Activated CD4-positive, alpha-beta T cell treated with anti-CD3 and anti-CD28 coated beads, Interleukin-2, amount 50 U/mL, for 4 hours (primary cell): ENCODE results near the gene IRS1.

ENCODE experiments used
- DNase-seq, 2 experiments: peaks; one replicate each; pipeline ENCODE4 v3.0.0-alpha.2; 2020

The IRS1 gene

DNA sequence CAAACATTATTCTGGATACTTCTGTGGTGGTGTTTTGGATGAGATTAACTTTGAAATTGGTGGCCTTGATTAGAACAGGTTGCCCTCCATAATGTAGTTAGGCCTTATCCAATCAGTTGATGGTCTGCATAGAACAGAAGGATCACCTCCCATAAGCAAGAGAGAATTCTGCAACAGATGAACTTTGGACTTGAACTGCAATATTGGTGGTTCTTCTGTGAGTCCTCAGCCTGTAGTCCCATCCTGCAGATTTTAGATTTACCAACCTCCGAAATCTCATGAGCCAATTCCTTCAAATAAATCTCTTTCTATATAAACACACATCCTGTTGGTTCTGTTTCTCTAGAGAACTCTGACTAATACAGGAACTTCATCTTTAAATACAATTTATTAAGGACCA, 81.9 kb downstream of the IRS1 start:
- no peak for DNase-seq

DNA sequence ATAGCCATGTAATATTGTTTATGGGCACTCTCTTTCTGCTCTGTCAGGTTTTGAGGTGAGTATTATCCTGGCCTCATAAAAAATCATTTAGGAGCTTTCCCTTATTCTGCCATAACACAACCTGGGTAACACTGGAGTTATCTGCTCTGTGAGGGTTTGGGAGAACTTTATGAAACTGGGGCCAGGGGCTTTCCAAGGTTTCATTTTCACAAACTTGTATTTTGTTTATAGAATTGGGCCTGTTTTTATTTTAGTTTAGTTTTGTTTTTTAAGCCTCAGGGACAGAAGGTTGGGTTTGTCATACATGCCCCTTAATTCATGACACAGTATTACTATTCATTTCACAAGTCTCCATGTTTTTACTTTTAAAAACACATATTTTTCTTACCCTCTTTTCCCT, 83.5 kb downstream of the IRS1 start:
- DNase-seq, result no peak

DNA sequence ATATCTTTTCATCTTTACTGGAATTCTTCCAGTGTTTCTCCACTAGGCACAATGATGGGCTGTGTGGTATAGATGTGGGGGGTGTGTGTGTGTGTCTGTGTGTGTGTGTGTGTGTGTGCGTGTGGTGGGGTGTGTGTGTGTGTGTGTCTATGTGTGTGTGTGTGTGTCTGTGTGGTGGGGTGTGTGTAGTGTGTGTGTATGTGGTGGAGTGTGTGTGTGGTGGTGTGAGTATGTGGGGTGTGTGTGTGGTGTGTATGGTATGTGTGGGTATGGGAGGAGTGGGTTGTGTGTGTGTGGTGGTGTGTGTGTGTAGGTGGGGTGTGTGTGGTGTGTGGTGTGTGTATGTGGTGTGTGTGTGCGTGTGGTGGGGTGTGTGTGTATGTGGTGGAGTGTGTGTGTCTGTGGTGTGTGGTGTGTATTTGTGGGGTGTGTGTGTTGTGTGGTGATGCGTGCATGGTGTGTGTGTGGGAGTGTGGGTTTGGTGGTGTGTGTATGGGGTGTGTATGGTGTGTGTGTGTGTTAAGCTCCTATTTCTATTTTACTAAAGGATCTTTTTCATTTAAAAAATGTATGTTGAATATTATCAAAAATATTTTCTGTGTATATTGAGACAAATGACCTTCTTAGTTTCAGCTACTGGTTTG, 84.2 kb downstream of the IRS1 start:
- no peak for DNase-seq

DNA sequence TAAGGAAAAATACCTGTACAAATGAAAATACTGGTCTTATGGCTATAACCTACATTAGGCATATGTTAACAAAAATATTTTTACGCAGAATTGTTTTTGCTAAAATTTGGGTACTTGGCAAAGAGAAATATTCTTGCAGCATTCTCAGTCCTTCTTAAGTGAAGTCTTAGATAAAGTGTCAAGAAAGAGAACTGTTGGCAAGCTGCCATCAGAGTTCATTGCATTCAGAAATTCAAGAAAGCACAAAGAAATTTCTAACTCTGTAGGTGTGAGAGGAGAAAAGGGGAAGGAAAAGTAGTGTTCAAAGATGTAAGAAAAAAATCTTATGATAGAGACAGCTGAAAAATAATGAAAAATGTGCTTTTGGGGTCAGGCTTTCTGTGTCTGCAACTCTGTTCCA, 86.7 kb downstream of the IRS1 start:
- DNase-seq, result no peak

DNA sequence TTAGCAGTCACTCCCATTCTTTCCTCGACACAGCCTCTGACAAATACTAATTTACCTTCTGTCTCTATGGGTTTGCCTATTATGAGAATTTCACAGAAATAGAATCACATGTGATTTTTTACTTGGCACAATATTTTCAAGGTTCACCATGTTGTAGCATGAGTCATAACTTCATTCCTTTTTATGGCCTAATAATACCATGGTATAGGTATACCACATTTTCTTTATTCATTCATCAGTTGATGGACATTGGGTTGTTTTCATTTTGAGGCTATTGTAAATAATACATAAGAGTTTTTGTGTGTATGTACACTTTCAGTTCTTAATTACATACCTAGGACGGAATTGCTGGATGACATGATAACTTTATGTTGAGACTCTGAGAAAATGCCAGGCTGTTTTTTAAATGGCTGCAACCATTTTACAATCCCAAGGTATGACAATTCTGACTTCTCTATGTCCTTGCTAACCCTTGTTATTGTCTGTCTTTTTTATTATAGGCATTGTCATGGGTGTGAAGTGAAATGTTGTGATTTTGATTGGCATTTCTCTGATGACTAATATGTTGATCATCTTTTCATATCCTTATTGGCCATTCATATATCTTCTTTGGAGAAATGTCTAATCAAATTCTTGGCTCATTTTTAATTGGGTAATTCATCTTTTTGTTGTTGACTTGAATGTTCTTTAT, 87.9 kb downstream of the IRS1 start:
- DNase-seq, result no peak

DNA sequence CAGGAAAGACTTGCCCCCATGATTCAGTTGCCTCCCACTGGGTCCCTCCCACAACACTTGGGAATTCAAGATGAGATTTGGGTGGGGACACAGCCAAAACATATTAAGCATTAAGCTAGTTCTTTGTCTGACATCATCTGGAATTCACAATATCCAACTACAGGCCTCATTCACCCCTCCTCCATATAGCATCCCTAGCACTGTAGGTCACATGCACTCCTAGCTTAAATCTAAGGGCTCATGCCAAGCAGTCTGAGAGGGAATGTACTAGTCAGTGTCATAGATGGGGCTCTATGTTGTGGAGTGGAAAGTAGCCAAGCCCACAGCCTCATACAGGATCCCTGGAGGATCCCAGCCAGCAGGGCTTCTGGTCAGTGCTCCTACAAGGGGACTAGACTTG, 92.1 kb downstream of the IRS1 start:
- DNase-seq, result no peak

DNA sequence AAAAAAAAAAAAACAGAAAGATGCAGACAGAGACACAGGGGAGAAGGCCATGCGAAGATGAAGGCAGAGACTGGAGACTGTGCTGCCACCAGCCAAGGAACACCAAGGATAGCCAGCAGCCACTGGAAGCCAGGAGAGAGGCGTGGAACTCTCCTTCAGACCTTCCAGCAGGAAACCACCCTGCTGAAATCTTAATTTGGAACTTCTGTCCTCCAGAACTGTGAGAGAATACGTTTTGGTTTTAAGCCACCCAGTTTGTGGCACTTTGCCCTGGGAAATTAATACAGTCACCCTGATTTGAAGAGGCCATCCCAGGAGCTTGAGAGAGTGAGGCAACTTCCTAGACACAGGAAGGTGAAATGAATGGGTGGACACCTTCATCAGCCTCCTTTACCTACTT, 93.7 kb downstream of the IRS1 start:
- no peak for DNase-seq

DNA sequence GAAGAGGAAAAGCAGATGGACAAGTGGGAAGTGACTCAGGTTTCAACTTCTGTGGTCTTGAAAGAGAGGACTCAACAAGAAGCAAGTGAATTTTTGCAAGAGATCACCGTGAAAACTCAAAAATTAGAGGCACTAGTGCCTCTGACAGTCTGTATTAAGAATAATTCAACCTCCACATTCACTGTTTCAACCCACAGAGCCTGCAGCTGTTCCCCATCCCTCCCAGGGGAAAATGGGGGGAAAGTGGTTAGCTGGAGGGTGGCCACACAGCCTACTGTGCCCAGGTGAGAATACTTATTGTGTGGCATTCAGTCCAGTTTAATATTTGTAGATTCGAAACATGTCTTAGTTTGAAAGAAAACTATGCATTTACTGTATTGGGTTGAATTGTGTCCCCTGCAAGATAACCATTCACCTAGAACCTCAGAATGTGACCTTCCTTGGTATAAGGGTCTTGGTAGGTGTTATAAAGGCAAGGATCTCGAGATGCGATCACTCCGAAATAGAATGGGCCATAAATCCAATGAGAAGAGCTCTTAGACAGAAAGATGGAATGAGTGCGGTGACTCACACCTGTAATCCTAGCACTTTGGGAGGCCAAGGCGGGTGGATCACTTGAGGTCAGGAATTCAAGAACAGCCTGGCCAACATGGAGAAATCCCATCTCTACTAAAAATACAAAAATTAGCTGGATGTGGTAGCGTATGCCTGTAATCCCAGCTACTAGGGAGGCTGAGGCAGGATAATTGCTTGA, 94.3 kb downstream of the IRS1 start:
- DNase-seq, result no peak

DNA sequence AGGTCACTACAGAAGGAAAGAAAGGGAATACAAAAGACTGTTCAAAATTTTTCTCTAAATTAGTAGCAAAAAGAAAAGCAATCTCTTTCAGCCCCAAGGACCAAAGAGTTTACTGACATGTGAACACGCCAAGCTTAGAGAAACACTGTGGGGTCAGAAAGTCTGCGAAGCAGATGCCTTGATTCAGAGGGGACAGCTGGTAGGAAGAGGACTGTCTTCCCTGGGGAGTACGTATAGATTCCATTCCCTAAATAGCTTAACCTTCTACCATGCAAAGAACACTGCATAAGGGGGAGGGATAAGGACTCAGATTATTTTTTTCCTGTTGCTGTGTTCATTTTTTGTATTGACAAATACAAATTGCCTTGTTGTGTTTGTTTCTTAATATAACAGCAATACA, 96.1 kb downstream of the IRS1 start:
- DNase-seq, result no peak

DNA sequence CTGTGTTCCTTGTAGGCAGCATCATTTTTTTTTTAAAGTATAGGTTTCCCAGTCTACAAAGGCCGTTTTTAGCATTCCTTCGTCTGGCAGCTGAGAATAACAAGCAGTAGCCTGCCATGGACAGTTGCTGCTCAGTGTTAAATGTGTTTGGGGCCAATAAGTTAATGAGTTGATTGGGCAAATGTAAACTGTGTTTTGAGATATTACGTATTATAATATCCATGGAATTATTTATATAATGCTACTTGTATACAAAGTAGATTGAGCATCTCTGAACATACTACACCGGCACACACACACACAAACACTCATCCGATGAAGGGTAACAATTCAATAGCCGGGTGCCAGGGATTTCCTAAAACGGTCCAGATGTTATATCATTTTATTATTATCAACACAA, 97.2 kb downstream of the IRS1 start:
- DNase-seq, result no peak

DNA sequence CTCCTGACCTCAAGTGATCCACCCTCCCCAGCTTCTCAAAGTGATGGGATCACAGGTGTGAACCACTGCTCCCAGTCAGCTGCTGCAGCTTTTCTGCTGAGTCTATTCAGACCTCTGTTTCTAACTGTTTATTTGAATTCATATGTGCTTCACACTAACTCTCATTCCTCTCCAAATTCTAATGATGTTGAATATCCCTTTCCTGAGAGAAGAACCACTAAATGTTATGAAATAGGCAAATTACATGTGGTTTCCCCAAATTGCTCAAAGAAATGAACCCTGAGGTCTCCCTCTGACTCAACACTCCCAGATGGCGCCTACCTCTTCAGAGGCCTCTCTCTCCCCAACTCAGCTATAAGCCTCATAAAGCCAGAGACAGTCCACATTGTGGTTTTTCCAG, 98.6 kb downstream of the IRS1 start:
- no peak for DNase-seq

DNA sequence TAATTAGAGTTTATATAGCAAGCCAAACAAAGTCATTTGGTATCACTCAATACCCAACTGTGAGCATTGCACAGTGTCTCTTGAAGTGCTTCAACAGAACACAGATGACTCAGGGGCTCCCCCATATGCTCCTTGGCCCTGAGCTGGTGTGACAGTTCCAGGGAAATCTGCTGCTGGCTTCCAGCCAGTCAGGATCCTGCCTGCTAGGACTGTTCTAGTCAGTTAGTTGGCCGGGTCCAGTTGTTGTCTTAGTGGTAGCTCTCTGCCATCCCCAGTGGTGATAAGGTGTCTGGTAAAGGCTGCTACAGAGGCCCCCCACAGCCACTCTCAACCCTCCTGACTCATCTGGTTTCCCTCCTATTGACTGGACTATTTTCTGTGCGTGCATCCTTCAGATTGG, 100.3 kb downstream of the IRS1 start:
- DNase-seq, result no peak

DNA sequence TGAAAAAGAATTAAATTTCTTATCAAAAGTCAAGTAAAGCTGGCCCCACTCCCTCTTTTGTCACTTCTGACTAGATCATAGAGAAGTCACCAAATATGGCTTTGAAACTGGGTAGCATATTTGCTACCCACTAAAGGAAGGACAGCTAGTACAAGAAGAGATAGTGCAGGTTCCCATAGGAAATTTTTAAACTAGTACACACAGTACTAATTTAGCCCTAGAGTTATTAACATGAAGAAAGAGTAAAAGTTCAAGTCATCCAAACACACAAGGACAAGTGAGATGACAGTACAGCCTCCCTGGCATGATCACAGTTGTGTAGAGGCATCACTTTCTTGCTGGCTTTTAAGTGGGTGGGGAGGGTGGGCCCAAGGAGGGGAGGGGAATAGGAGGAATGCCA, 100.9 kb downstream of the IRS1 start:
- no peak for DNase-seq

DNA sequence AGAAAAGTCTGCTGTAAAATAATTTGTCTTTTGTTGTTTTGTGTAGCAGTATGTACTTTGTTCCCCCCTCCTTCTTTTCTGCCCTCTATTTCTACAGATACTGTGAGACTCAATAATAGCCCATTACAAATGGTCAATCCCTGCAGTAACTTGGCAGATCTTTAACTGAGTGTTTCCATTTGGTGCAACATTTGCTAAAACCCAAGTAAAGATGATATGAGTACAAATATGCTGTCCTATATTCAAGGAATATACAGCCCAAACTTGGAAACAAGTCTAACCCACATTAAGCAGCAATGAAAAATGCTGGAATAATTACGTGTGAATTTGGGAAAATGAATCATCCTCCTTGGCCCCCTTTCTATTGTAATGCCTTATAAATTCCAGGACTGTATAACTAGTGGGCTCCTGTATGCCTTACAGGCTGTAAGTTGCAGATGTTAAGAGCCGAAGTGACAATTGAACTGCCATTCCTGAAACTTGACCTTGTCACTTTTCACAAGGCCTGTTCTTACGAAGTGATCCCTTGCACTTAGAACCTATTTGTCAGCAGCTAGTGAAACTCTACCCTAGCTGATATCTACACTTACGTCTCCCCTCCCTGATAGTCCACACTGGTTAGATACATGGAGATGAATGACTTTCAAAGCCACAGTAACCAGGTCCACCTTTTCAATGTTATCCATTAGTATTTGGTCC, 104.9 kb downstream of the IRS1 start:
- DNase-seq, result no peak

DNA sequence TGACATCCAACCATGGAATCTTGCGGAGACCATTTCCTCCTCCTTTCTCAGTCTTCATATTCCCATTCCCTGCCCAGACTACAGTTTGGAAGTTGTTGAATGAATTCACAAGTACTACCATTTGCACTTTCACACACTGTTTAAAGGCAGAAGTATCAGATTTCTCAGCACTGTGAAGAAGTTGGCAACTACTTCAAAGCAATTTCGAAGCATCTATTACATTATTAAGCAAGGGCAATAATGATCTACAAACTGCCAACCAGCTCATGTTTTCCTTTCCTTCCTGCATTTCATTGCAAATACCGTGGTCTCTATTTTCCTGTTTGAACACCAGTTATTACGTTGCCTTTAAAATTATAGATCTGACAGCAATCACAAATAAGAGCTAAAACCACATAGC, 105.5 kb downstream of the IRS1 start:
- no peak for DNase-seq

DNA sequence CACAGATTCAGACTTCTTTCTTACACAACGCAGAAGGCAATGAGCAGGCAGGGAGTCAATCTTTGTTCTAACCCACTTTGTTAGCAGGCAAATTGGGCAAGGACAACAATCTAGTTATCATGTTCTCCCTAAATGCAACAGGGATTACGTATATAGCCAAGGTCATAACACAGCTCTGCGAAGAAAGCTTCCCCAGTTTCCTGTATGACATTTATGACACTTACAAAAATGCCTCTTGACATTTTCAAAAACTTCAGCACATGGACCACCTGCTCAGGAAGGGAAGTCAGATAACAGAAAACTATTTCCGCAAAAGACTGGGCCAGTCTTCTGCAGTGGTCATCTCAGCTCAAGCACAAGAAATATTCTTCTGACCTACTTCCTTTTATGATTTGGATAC, 106.1 kb downstream of the IRS1 start:
- no peak for DNase-seq

DNA sequence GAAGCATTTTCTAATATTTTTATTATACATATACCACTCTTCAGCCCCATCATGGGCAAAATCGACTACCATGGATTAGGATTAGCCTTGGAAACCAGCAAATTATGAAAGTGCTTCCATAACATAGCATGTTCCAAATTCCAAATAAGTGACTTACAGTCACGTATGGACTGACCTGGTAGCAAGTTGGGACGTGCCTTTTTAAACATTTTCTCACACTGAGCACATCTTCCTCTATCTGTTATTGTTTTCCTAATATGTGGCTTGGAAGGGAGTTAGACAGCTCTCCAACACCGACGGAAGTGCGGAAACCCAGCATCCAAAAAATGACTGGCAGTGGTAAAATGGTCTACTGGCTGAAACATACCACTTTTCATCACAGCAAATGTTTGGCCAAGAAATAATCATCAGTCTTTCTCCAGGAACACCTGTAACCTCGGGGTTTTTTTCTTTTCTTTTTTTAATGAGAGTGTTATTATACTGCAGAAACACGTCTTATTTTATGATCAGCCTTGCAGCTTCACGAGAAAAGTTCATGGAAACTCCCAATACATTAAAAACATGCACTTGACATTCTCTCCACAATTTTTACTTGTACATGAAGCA, 107.0 kb downstream of the IRS1 start:
- DNase-seq, result no peak

DNA sequence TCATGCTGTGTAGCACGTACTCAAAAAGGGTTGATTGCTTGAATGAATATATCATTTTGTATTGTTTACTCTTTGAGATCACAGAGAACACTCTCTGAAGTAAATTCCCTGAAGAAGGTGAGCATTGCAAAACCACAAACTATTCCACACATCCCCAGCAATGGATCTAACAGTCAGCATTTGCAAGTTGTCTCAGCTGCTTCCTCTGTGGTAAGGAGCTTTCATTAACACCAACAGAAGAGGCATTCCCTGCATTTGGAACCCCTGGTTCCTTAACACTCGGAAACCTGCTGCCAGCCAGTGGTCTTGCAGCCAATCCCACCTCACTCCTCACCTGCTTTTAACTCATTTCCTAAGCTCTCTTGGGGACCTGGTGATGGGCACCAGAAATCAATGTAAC, 108.4 kb downstream of the IRS1 start:
- no peak for DNase-seq

DNA sequence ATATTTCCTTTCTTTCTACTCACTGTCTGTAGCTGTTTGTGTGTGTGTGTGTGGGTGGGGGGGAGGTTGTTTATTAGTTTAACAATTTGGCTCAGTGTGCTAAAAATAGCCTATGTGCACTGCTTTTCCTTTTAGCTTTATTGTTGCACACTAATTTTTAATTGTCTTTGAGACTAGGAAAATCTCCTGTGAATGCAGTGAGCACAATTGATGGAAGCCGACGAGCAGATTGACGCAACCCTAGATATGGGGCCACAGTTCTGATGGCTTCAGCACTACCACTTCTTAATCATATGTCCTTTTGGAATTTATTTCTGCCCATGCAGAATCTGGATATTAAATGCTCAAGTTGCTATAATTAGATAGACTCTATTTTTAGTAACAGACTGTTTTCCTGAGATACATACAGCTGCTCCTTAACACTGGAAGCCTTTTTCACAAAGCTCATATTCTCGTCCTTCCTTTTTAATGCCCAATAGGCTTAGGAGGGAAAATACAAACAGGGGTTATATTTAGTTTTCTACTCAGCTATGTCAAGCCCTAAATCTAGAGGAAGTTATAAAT, 109.1 kb downstream of the IRS1 start:
- no peak for DNase-seq

DNA sequence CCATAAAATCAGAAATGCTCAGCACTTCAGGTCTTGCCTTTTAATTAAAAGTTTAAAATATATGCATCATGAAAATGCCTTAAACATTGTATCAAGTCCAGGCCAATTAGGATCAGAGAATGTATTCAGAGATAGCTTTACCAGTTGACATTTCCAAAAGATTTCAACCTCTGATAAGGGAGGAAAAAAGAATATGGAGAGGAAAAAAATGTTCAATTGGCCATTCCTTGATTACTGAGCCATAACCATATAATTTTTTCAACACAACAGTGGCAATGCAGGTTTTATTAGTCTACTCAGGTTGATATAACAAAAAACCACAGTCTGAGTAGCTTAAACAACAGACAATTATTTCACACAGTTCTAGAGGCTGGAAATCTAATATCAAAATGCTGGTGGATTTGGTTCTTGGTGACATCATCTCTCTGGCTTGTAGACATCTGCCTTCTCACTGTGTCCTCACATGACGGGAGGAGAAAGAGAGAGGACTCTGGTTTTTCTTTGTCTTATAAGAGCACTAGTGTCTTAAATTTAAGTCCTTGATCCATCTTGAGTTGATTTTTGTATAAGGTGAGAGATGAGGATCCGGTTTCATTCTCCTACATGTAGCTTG, 111.9 kb downstream of the IRS1 start:
- DNase-seq, result no peak

DNA sequence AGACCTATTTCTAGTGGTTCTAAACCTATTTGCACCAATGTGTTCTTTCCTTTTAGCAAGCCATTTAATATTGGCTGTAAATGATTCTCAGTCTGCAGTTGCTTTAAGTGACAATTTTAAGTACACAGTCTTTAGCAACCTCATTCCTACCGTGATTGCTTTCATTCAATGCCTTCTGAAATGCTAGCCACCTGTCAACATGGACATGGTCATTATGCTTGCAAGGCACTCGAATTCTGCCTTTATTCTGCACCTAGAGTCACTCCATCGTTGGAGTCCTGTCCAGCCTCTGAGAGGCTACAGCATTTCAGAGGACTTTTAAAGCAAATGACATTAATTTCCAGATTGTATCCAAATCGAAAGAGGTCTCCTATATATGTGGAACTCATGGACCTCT, 115.1 kb downstream of the IRS1 start:
- no peak for DNase-seq

DNA sequence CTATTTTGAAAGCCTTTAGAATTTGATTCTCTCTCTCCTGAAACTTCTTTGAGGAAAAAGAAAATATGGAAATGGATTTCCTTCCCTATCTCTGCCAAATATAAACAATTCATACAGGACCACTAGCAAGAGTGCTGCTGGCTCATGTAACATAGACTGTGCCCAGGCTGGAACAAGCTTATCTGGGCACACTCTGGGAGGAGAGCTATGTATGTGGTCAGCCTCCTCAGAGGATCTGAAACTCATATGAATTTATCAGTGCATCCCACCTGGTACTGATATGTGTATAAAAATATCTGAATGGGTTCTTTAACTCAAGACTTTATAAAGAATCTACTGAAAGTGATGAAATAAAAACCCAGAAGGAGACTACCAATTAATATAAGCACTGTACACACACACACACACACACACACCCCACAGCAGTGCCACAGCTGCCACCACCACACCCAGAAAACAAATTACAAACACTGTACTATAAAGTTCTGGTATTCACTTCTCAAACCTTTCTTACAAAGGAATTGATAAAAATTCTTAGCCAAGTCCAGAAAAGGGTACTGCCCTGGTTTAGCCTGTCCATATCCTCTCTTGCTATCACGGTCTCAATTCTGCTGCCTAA, 115.6 kb downstream of the IRS1 start:
- DNase-seq, result no peak
